Measurements from ENCODE around the gene MYH7. TPM values are rescaled to one million over a fixed set of nuclear protein-coding genes. Genes with fewer than 3 reads are reported as not detected.

MYH7 gene
- total RNA-seq, 1 experiment from 2014 or later, result not detected

DNA sequence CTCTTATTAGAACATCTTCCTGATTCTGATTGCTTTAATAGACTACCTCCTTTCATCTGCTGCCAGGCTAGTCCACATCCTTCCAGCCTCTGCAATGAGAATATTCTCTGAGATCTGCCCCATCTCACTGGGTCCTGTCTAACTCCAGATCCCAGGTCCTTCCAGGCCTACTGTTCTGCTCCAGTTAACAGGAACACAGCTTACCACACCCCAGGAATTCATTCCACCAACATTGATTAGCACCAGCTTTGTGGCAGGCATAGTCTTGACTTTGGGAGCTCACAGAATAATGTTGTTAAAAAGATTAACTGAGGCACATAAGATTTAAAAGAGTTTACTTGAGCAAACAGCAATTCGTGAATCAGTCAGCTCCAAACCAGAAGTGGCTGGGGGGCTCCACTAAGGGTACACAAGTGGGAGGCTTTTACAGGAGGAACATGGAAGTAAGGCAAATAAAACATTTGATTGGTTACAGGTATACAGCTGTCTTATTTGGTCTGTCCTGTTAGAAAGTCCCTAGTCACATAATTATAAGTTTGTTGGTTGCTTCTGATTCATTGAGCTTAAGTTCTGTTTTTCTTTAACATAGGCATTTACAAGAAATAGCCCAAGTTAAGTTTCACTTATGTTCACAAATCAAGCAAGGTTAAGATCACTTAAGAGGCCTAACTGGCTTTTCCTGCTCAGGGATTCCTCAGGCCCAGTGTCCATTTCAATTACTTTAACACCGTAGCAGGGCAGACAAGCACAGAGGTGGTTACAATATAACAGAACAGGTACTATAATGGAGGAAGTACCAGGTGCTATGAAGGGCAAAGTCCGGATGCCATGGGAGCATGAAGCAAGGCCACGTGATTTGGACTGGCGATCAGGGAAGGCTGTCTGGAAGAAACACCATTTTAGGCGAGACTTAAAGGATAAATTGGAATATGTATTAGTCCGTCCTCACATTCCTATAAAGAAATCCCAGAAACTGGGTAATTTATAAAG, 12.2 kb upstream of the MYH7 start:
- Mint-ChIP-seq H3K36me3 (no peaks in the 10 kb centered on the region), H3K4me3 (no peak overlapping the region), H3K4me1 (peaks cover 18% of the 10 kb centered on the region), H3K27ac (no peak overlapping the region), H3K27me3 (ENCODE audit: low read depth) (peaks cover 12% of the 10 kb centered on the region), H3K9me3 (no peaks in the 10 kb centered on the region)
- POLR2A ChIA-PET, result interaction anchor here (0.9 kb wide), 1 partner anchor 95 kb away, joined by 3 read pairs; the partner anchor contains the start of gene SLC22A17
- CTCF ChIA-PET, result interaction anchor here (1.5 kb wide), 1 partner anchor 11 kb away, joined by 4 read pairs; no protein-coding TSS in a partner anchor
- ATAC-seq (no peak), DNase-seq (ENCODE audit: low spot score) (no peak)
- TF ChIP-seq, protein P1, sequence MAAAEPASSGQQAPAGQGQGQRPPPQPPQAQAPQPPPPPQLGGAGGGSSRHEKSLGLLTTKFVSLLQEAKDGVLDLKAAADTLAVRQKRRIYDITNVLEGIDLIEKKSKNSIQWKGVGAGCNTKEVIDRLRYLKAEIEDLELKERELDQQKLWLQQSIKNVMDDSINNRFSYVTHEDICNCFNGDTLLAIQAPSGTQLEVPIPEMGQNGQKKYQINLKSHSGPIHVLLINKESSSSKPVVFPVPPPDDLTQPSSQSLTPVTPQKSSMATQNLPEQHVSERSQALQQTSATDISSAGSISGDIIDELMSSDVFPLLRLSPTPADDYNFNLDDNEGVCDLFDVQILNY (CRISPR knock-in tag; IDR thresholded peaks at IDR 0.05), result no peak
- TF ChIP-seq GTF2I (CRISPR knock-in tag; conservative IDR thresholded peaks at IDR 0.05), result no peak
- TF ChIP-seq TCF7 (CRISPR knock-in tag; IDR thresholded peaks at IDR 0.05; ENCODE audit: low read depth), result no peak
- TF ChIP-seq RORB (CRISPR knock-in tag; IDR thresholded peaks at IDR 0.05), result no peak
- no peak for TF ChIP-seq ZNF671 (CRISPR knock-in tag; IDR thresholded peaks at IDR 0.05)
- TF ChIP-seq ZNF219 (CRISPR knock-in tag; IDR thresholded peaks at IDR 0.05; ENCODE audit: borderline replicate concordance), result no peak
- no peak for TF ChIP-seq NFYB (CRISPR knock-in tag; conservative IDR thresholded peaks at IDR 0.05; ENCODE audit: low read depth)
- TF ChIP-seq, protein P2, sequence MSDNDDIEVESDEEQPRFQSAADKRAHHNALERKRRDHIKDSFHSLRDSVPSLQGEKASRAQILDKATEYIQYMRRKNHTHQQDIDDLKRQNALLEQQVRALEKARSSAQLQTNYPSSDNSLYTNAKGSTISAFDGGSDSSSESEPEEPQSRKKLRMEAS (CRISPR knock-in tag; IDR thresholded peaks at IDR 0.05), result no peak
- no peak for TF ChIP-seq MXD4 (CRISPR knock-in tag; IDR thresholded peaks at IDR 0.05; ENCODE audit: borderline replicate concordance)
- TF ChIP-seq ESRRA (CRISPR knock-in tag; IDR thresholded peaks at IDR 0.05; ENCODE audit: borderline replicate concordance), result no peak
- TF ChIP-seq, protein P3, sequence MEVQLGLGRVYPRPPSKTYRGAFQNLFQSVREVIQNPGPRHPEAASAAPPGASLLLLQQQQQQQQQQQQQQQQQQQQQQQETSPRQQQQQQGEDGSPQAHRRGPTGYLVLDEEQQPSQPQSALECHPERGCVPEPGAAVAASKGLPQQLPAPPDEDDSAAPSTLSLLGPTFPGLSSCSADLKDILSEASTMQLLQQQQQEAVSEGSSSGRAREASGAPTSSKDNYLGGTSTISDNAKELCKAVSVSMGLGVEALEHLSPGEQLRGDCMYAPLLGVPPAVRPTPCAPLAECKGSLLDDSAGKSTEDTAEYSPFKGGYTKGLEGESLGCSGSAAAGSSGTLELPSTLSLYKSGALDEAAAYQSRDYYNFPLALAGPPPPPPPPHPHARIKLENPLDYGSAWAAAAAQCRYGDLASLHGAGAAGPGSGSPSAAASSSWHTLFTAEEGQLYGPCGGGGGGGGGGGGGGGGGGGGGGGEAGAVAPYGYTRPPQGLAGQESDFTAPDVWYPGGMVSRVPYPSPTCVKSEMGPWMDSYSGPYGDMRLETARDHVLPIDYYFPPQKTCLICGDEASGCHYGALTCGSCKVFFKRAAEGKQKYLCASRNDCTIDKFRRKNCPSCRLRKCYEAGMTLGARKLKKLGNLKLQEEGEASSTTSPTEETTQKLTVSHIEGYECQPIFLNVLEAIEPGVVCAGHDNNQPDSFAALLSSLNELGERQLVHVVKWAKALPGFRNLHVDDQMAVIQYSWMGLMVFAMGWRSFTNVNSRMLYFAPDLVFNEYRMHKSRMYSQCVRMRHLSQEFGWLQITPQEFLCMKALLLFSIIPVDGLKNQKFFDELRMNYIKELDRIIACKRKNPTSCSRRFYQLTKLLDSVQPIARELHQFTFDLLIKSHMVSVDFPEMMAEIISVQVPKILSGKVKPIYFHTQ (CRISPR knock-in tag; IDR thresholded peaks at IDR 0.05), result no peak
- TF ChIP-seq NFE2L1 (CRISPR knock-in tag; IDR thresholded peaks at IDR 0.05), result no peak
- no peak for TF ChIP-seq ZNF232 (CRISPR knock-in tag; IDR thresholded peaks at IDR 0.05)
- TF ChIP-seq, protein P4, sequence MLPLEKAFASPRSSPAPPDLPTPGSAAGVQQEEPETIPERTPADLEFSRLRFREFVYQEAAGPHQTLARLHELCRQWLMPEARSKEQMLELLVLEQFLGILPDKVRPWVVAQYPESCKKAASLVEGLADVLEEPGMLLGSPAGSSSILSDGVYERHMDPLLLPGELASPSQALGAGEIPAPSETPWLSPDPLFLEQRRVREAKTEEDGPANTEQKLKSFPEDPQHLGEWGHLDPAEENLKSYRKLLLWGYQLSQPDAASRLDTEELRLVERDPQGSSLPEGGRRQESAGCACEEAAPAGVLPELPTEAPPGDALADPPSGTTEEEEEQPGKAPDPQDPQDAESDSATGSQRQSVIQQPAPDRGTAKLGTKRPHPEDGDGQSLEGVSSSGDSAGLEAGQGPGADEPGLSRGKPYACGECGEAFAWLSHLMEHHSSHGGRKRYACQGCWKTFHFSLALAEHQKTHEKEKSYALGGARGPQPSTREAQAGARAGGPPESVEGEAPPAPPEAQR (CRISPR knock-in tag; IDR thresholded peaks at IDR 0.05), result no peak
- TF ChIP-seq, protein P5, sequence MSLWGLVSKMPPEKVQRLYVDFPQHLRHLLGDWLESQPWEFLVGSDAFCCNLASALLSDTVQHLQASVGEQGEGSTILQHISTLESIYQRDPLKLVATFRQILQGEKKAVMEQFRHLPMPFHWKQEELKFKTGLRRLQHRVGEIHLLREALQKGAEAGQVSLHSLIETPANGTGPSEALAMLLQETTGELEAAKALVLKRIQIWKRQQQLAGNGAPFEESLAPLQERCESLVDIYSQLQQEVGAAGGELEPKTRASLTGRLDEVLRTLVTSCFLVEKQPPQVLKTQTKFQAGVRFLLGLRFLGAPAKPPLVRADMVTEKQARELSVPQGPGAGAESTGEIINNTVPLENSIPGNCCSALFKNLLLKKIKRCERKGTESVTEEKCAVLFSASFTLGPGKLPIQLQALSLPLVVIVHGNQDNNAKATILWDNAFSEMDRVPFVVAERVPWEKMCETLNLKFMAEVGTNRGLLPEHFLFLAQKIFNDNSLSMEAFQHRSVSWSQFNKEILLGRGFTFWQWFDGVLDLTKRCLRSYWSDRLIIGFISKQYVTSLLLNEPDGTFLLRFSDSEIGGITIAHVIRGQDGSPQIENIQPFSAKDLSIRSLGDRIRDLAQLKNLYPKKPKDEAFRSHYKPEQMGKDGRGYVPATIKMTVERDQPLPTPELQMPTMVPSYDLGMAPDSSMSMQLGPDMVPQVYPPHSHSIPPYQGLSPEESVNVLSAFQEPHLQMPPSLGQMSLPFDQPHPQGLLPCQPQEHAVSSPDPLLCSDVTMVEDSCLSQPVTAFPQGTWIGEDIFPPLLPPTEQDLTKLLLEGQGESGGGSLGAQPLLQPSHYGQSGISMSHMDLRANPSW (CRISPR knock-in tag; conservative IDR thresholded peaks at IDR 0.05; ENCODE audit: low read depth), result no peak
- TF ChIP-seq KAT7 (CRISPR knock-in tag; IDR thresholded peaks at IDR 0.05; ENCODE audit: borderline replicate concordance), result no peak

All from WTC11 (cell line).